Amniotic epithelial cell (primary cell): Measurements from ENCODE around the gene EXOC6B.
"Not testable (repeated sequence)": the region's sequence is repeated elsewhere in the genome, so short reads cannot be mapped to it uniquely, and the experiment has no call there.

ENCODE experiments used
- DNase-seq: peaks from one replicate; pipeline ENCODE4 v3.0.0-alpha.2; 2010; ENCODE audit warnings: low read depth

EXOC6B gene

DNA sequence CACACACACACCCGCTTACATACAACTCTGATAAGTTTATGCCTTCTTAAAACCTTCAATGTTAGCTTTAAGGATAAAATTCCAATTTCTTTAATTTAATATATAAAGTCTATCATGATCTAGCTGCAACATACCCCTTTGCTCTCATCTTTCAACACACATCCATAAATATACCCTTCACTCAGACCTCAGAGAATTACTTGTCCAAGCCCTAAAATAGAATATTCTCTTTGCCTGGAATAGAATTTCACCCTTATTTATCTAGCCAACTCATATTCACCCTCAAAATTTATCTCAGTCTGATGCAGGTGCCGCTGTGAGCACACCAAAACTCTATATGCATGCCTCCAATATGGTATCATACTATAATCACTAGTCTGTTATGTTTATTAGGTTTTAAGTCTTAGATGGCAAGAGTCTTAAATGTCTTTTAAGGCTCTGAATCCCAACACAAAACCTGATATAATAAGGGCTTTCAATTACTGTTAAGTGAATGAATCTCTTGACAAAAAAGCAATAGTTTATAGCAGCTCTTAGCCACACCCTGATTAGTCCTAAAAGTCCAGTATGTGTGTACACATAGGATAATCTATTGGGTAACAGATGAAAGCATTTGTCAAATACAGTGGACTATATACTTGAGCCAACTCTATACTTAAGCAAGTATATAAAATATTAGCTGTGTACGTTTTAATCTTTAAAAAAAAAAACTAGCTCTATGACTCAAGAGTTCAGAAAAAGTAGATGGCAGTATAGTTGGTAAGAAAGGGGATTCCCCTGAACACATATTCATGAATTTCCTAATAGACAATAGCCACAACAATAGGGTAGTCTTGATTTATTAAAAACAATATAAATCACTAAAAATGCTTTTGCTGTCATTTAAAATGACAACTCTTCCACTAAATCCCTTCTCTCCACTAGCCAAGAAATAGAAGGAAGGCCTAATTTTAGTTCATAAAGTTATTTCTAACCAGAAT, 144.5 kb downstream of the EXOC6B start:
- peak; percentile 34 for DNase-seq

DNA sequence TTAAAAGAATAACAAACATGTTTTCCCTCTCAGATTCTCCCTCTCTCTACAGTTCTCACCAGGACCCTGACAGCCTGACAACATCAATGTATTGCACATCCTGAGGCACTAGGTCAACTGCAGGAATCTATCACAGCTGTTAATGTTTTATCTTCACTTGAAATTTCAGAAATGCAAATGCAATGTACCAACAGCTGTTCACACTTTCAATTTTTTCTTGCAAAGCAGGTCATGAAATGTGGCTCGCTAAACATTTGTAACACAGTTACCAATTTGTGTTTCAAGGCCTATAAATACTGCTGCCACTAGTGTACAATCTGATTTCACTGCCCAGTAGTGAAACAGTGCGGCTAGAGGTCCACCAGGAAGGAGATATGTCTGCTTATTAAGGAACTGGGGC, 147.8 kb downstream of the EXOC6B start:
- peak; percentile 5 for DNase-seq

DNA sequence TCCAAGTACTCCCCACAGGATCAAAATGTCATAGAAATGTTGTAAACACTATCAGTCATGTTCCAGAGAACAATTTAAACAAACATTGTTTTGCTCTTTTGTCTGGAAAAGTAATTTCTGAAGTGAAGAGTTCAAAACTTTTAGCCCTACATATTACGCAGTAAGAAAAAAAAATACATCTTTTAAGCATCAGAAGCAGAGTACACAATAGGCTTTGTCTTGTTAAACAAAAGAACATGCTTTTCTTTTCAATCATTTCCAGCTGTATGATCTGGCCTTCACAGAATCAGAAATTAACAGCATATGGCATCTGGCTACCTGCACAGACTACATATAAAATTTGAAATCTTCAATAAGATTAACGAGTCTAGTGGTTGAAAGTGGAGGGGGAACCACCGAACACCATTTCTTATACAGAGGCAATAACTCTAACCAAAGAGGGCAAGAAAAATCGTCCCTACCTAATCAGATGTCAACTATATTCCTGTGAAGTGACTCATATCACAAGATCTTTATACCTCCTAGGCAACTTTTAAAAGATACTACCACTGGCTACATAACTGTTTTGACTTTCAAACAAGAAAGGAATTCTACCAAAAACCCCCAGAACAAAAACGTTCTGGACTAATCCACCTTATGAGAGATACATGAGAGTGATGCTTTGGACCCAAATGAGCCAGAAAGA, 149.3 kb downstream of the EXOC6B start:
- peak; percentile 58 for DNase-seq

DNA sequence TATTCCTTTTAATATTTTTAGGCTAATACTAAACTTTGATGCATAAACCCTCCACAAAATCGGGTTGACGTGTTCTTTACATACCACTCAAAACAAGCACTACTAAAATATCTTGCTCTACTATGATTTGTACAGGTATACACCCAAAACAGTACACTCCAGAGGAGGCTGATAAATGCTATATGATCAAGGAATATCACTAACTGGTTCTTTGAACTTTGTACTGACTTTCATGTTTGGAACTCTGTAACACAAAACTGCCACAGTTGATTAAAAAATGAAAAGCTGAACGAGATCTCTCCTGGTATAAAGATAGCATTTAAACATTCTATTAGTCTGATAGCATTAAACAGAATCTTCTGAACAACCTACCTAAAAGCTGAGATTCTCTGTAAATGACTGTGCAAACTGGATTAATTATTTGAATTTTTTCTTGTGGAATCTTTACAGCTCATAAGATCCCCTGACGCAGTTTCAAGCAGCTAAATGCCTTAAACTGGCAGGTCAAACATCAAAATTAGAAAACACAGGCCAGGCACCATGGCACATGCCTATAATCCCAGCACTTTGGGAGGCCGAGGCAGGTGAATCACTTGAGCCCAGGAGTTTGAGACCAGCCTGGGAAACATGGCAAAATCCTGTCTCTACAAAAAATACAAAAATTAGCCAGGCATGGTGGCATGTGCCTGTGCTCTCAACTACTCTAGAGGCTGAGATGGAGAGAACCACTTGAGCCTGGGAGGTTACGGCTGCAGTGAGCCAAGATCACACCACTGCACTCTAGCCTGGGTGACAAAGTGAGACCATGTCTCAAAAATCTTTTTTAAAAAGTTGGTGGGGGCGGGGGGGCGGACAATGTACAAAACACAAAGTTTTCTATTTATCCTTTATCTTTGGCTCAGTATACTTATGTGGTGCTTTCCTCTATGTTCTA, 150.6 kb downstream of the EXOC6B start:
- peak; percentile 10 for DNase-seq

DNA sequence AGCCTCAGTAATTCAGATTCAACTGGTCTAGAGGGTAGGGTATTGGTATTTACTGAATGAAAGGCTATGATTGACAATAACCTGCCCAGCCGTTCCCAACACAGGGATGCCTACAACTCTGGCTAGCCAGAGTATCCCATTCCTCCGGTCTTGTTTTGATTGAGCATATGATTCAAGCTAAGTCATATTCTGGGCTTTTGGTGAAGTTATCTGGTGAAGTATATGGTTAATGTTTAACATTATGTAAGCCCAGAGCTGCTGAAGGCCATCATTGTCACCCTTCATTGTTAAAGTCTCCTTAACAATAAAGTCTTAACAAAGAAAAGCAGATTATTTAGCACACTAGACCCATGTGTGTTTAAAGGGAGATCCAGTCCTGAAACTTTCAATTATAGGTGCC, 152.6 kb downstream of the EXOC6B start:
- DNase-seq, result no peak

DNA sequence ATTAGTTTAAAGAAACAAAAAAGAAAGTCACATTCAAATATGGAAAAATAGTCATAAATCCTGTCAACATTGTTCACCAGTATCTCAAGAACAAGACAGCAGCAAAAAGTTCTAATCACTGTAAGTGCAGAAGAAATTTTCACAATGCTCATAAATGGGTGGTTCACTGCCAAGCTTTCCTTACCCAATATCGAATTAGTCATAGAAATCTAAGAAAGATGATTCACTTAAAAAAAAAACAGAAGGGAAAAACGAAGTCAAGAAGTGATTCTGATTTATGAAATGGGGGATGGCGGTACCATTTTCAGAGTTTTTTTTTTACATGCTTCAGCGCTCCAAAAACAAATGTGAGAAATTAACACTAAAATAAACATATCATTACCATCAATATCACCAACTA, 156.7 kb downstream of the EXOC6B start:
- peak; percentile 94 for DNase-seq

DNA sequence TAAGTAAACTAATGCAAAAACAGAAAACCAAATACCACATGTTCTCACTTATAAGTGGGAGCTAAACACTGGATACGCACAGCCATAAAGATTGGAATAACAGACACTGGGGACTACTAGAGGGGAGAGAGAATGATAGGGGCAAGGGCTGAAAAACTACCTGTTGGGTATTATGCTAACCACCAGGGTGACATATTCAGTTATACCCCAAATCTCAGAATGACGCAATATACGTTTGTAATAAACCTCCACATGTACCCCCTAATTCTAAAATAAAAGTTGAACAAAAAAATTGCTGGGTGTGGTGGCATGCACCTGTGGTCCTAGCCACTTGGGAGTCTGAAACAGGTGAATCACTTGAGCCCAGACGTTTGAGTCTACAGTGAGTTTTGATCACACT, 157.2 kb downstream of the EXOC6B start:
- no peak for DNase-seq

DNA sequence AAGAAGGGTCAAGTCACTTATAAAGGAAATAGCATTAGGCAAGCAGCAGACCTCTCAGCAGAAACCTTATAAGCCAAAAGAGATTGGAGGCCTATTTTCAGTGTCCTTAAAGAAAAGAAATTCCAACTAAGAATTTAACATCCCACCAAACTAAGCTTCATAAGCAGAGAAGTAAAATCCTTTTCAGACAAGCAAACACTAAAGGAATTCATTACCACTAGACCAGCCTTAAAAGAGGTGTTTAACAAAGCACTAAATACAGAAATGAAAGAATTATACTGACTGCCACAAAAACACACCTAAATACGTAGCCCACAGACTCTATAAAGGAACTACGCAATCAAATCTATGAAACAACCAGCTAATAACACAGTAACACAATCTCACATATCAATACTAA, 160.4 kb downstream of the EXOC6B start:
- no peak for DNase-seq

DNA sequence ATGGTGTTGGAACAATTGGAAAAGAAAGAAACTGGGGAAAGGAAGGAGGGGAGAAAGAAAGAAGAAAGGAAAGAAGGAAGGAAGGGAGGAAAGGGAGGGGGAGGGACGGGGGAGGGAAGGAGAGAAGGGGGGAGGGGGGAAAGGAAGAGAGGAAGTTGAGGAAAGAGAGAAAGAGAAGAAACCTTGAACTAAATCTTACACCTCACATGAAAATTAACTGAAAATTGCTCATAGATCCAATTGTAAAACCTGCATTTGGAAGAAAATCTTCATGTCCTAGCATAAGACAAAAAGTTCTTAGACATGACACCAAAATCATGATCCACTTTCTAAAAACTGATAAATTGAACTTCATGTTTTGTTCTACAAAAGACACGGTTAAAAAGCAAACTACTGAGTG, 163.8 kb downstream of the EXOC6B start:
- no peak for DNase-seq

DNA sequence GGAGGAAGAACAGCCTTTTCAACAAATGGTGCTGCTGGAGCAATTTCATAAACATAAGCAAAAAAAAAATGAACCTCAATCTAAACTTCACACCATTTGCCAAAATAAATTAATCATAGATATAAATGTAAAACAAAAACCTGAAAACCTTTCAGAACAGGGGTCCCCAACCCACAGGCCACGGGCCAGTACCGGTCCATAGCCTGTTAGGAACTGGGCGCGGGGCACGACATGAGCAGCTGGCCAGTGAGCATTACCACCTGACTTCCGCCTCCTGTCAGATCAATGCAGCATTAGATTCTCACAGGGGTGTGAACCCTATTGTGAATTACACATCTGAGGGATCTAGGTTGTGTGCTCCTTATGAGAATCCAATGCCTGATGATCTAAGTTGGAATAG, 176.0 kb downstream of the EXOC6B start:
- no peak for DNase-seq

DNA sequence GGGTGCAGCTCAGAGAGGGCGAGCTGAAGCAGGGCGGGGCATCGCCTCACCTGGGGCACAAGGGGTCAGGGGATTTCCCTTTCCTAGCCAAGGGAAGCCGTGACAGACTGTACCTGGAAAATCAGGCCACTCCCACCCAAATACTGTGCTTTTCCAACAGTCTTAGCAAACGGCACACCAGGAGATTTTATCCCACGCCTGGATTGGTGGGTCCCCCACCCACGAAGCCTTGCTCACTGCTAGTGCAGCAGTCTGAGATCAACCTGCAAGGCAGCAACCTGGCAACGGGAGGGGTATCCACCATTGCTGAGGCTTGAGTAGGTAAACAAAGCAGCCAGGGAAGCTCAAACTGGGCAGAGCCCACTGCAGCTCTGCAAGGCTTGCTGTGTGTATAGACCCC, 184.6 kb downstream of the EXOC6B start:
- not testable (repeated sequence) for DNase-seq

DNA sequence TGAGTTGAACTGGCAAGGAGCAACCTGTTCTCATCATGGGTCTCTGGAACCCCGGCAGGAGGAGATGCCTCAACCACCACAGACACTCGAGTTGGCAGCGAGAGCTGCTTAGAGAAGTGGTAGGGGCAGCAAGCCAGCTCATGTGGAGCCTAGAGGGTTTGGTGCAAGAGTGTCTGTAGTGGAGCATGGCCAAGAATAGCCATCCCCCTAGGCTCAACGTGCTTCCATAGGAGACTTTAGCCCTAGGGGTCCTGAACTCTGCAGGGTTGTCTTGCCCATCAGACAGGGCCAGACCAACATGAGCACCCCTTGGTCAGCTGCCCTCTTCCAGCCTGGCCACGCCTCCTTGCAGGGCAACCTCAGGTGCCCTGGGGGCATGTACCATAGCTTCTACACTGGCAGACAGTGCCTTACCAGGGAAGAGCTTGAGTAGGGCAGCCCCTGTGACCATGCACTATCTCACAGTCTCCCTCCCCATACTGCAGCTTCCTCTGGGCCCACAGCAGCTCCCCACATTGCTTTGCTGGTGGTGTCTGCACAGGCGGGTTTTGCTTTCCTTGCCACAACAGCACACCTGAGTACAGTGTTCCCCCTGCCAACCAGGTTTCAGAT, 187.1 kb downstream of the EXOC6B start:
- DNase-seq, result no peak

DNA sequence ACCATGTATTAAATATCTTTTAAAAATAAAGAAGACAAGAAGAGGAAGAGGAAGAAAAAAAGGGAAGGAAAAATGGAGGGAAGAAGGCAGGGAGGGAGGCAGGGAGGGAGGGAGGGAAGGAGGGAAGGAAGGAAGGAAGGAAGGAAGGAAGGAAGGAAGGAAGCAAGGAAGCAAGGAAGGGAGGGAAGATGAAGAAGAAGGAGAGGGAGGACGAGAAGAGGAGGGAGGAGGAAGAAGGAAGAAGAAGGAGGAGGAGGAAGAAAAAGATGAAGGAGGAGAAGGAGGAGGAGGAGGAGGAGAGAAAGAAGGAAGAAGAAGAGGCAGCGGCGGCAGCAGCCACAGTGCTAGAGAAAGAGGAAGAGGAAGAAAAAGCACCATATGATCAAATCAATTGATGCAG, 189.6 kb downstream of the EXOC6B start:
- no peak for DNase-seq

DNA sequence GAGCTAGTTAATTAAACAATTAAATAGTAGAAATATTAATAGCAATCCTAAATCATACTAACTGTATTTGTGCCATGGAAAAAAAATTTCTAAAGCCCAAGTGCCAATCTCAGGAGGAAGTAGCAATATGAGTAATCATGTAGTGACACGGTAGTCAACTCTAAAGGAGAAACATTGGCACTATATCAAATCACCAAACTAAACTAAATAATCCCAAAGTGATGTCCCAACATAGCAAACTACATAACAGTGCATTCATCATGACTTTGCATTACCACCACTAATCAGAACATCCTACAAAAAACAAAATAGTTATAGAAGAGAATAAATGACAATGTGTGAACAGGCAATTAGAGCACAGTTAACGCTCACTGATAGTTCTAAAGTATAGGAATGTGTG, 195.1 kb downstream of the EXOC6B start:
- DNase-seq, result peak; percentile 11

DNA sequence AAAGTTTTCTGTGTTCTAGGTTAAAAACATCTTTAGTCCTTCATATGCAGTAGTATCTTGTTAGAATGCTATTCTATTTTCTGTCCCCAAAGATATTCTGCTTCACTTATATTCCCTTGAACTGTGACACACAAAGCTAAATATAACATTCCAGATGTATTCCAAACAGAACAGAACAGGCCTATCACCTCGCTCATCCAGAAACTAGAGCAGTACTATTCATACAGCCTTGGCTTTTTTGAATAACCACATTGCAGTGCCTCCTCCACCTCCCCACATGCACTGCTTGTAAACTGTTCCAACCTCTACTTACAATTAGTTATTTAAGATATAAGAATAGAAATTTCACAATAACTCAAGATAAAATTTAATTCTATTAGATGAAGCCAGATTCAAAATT, 196.8 kb downstream of the EXOC6B start:
- peak; percentile 56 for DNase-seq

DNA sequence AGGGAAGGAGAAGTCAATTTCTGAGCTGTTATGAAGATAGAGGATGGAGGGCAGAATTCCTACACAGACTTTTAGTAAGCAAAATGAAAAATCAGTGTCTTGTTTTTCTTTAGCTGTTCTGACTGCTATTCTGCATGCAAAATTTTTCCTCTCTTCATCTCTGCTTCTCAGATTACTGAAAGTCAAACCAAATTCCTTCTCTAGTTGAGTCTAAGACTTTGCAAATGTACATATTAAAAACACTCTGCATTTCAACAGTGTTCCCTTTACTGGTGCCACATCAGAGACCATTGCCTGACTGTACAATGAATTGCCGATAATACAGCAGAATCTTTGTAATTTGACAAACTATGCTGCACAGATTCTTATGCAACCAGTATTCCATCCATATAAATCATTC, 198.8 kb downstream of the EXOC6B start:
- DNase-seq, result no peak

DNA sequence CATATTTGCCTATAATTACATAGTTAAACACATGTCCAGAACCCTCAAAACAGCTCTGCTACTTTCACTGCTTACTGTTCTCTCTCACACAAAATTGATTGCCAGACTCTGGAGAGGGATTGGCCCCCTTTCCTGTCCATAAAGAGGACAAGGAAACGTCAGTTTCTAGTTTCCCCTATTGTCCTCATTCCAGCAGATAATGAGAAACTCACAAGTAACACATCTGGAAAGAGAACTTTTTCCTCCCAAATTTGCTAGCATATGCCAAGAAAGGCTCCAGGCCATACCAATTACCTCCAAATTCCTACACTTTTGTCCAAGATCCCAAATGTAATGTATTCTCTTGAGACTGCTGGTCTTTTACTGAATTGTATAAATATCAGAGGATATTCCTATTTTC, 200.5 kb downstream of the EXOC6B start:
- DNase-seq, result no peak

DNA sequence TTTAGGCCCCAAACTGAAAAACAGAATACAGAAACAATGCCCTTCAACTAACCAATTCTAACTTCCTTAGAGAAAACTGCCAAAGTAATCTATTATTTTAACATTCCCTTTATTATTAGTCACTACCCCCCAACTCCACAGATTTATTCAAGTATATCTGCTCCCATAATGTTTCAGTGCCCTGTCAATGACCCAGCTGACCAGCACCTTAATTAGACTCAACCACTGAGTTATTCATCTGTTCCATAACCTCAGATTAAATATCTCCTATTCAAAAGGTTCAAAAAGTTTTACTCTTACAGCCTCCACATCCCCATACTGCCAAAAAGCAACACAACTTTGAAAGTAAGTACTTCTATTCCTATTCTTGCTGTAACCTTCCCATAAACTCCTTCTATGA, 202.4 kb downstream of the EXOC6B start:
- no peak for DNase-seq

DNA sequence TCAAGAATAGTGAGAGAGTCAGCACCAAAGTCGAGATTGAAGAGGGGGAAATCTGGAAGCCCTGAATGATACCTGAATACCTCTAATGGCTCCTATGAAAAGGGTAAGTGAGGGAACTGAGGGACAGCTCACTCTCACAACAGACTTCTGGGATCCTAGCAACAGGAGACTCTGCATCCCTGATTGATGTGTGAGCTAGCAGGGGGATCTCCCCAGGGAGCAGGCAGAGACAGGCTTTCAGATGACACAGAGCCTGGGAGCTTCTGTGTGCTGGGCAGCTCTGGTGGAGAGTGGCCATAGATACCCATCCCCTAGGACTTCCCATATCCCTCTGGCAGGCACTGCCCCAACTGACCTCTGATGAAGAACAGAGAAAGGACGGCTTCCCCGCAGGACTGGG, 206.2 kb downstream of the EXOC6B start:
- DNase-seq, result peak; percentile 17

DNA sequence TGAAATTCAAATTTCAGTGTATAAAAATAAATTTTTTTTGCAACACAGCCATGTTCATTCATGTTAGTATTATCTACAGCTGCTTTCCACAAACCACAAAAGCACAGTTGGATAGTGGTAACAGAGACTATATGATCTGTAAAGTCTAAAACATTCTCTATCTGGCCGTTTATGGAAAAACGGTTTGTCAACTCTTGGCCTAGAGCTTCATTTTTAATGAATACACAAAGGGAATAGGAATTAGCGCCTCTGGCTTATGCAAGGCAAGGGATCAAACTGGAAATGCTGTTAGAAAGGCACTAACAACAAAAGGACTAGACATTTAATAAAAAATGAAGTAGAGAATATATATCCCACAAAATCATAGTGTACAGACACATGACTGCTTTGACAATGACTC, 211.9 kb downstream of the EXOC6B start:
- DNase-seq, result no peak

DNA sequence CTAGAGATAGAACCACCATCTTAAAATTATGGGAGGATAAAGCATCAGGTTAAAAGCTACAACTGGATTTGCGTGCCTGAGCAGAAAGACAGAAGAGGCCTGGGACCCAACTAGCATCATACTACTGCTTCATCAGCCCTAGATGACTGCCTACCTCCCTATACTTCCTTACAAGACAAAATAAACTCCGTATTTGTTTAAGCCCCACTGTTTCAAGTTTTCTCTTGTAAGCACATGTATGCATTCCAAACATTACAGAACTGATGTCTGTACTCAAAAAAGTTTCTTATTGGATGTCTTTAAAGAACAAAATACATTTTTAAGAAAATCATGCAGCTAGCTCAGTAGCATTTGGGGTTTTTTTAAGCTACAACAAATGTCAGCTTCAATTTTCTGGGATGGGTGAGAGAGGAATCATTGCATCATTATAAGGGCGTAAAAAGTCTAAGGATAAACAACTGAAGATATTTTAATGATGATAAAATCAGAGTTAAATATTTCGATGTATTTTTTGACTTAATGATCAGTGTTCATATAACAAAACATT, 213.1 kb downstream of the EXOC6B start:
- no peak for DNase-seq

DNA sequence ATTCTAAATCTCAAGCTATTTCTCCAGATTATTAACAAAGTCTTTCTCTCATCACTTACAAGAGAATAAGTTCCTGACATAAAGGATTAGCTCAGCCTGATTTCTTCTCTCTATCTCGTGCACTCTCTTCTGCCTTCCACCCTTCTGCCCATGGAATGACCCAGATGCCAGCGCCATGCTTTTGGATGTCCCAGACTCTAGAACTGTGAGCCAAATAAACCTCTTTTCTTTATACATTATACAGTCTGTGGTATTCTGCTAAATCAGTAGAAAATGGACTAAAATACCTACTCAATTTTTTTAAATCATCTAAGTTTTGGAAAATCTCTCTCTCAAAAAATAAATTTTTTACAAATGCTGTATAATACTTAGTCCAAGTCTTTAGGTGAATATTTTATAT, 218.6 kb downstream of the EXOC6B start:
- no peak for DNase-seq
